ENCODE data around the gene SLC4A4. TPM values are rescaled to one million over a fixed set of nuclear protein-coding genes. Genes with fewer than 3 reads are reported as not detected.

Gene SLC4A4
- total RNA-seq, 1 experiment from 2014 or later: 1.4 TPM

- DNase-seq (ENCODE audit: low spot score): no peak
Measured at GRCh38 chr4:71469541-71469940, 130.7 kb downstream of the SLC4A4 start.

GRCh38 chr4:71470524-71470923, 131.7 kb downstream of the SLC4A4 start:
- DNase-seq (ENCODE audit: low spot score): no peak

- no peak for DNase-seq (ENCODE audit: low spot score)
Measured at GRCh38 chr4:71472946-71473345, 134.1 kb downstream of the SLC4A4 start.

- no peak for DNase-seq (ENCODE audit: low spot score)
Measured at GRCh38 chr4:71473541-71474240, 134.9 kb downstream of the SLC4A4 start.

GRCh38 chr4:71474731-71475130, 135.9 kb downstream of the SLC4A4 start:
- DNase-seq (ENCODE audit: low spot score): no peak

GRCh38 chr4:71476240-71476639, 137.4 kb downstream of the SLC4A4 start:
- DNase-seq (ENCODE audit: low spot score): no peak

- no peak for DNase-seq (ENCODE audit: low spot score)
Measured at GRCh38 chr4:71486550-71487343, 147.9 kb downstream of the SLC4A4 start.

- DNase-seq (ENCODE audit: low spot score): no peak
Measured at GRCh38 chr4:71487344-71487920, 148.6 kb downstream of the SLC4A4 start.

- DNase-seq (ENCODE audit: low spot score): peak; percentile 7
Measured at GRCh38 chr4:71494539-71494938, 155.7 kb downstream of the SLC4A4 start.

- DNase-seq (ENCODE audit: low spot score): no peak
Measured at GRCh38 chr4:71495454-71495853, 156.6 kb downstream of the SLC4A4 start.

- no peak for DNase-seq (ENCODE audit: low spot score)
Measured at GRCh38 chr4:71497078-71497477, 158.3 kb downstream of the SLC4A4 start.

GRCh38 chr4:71498002-71498401, 159.2 kb downstream of the SLC4A4 start:
- DNase-seq (ENCODE audit: low spot score): peak; percentile 16

GRCh38 chr4:71498625-71499024, 159.8 kb downstream of the SLC4A4 start:
- no peak for DNase-seq (ENCODE audit: low spot score)

GRCh38 chr4:71501992-71502391, 163.2 kb downstream of the SLC4A4 start:
- DNase-seq (ENCODE audit: low spot score): no peak

- DNase-seq (ENCODE audit: low spot score): no peak
Measured at GRCh38 chr4:71518283-71518989, 179.6 kb downstream of the SLC4A4 start.

GRCh38 chr4:71520308-71520707, 181.5 kb downstream of the SLC4A4 start:
- peak; percentile 7 for DNase-seq (ENCODE audit: low spot score)

- DNase-seq (ENCODE audit: low spot score): no peak
Measured at GRCh38 chr4:71520850-71521249, 182.0 kb downstream of the SLC4A4 start.

GRCh38 chr4:71524756-71525155, 185.9 kb downstream of the SLC4A4 start:
- no peak for DNase-seq (ENCODE audit: low spot score)

GRCh38 chr4:71526637-71527406, 188.0 kb downstream of the SLC4A4 start:
- no peak for DNase-seq (ENCODE audit: low spot score)

GRCh38 chr4:71532407-71532806, 193.6 kb downstream of the SLC4A4 start:
- no peak for DNase-seq (ENCODE audit: low spot score)

GRCh38 chr4:71533121-71533520, 194.3 kb downstream of the SLC4A4 start:
- DNase-seq (ENCODE audit: low spot score): no peak
